AML-193 (cell line): Measurements from ENCODE around the gene PRLR.
"Not testable (repeated sequence)": the region's sequence is repeated elsewhere in the genome, so short reads cannot be mapped to it uniquely, and the experiment has no call there.

Experiments
- DNase-seq, 2 experiments: peaks; one replicate each; lab custom pipeline; 2025; lab: John Stamatoyannopoulos, UW

Gene PRLR

DNA sequence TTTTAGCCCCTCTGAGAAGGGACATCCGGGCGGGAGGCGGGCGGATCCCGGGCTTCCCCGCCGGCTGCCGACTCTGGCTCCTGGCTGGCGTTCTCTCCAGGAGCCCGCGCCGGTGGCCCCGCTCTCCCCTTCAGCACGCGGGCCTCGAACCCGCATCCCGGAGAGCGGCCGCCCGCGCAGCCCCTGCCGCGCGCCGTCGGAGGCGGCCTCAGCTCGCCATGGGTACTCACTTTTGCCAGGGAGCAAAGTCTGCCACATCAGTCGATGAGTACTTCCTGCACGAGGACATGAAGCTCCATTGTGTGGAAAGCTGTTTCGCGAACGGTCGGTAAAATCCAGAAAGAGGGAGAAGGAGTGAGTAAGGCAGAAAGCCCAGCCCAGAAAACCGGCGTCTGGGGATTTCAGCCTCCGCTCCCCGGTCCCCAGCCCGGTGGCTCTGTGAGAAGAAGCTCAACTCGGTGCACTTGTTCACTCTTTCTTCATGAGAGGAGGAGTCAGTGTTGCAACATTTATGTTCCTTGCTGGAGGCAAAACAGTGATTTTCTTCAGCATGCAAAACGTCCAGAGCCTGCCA, at the start of gene PRLR:
PRLR (minus strand) TSS at position 450 of the 574 bp plus-strand sequence. CDS start 140,867 bp downstream, outside the sequence.
- peak; percentile 26 to 34 for DNase-seq

DNA sequence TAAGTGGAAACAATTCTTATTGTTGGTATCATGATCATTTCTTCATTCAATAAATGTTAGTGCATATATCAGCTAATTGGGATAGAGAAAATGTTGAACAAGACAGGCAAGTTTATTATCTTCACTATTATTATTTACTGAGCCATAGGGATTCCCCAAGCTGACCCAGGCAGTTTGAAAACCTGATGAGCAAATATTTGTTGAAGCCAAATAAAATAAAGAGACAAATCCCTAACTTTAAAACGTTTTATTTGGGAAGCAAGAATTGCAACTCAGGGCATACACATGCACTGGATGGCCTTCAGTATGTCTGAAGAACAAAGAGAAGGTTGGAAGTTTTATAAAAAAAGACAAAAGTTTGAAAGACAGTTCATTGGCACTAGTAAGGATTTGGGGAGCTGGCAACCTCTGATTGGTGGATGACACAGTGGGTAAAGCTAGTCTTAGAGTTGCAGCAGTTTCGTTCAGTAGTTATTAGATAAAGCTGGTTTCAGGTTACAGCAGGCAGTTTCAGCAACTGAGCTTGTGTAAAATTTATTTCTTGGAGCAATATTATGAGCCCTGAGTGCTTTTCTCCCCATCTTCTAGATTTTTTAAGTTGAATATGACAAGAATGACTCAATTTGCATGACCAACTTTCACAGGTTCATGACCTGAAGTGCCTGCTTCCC, 44.7 kb upstream of the PRLR start:
- DNase-seq, result no peak

- no peak for DNase-seq
Measured at GRCh38 chr5:35269006-35269405, 38.7 kb upstream of the PRLR start.

DNA sequence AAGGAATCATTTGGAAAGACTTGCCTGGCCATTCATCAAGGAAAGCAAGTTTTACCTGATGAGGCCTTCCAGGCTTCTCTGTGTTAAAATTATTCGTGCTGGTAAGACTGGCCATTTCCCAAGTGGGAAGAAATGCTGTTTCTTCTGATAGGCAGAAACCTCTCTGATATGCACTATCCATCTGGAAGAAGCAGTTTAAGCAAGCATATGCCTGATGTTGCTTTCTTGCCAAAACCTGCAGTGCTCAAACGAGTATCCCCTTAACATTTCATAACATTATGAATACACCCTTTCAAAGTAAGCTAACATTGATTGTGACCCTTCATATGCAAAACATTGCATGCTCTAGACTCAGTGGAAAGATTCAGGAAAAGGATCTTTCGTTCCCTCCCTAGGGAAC, 36.0 kb upstream of the PRLR start:
- DNase-seq, result no peak

GRCh38 chr5:35264509-35264908, 34.2 kb upstream of the PRLR start:
- no peak for DNase-seq

GRCh38 chr5:35263266-35263877, 33.1 kb upstream of the PRLR start:
- DNase-seq, result no peak

DNA sequence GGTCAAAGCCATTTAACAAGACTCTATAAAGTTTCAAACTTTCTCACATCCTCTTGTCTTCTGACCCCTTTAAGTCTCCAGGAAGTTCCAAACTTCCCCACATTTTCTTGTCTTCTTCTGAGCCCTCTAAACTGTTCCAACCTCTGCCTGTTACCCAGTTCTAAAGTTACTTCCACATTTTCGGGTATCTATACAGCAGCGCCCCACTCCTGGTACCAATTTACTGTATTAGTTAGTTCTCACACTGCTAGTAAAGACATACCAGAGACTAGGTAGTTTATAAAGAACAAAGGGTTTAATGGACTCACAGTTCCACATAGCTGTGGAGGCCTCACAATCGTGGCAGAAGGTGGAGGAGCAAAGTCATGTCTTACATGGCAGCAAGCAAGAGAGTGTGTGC, 23.3 kb upstream of the PRLR start:
- no peak for DNase-seq

GRCh38 chr5:35252963-35253362, 22.7 kb upstream of the PRLR start:
- DNase-seq, result no peak

- DNase-seq, result no peak
Measured at GRCh38 chr5:35248843-35249780, 18.8 kb upstream of the PRLR start.

GRCh38 chr5:35247648-35248034, 17.4 kb upstream of the PRLR start:
- DNase-seq, result no peak

GRCh38 chr5:35246900-35247647, 16.8 kb upstream of the PRLR start:
- no peak for DNase-seq

DNA sequence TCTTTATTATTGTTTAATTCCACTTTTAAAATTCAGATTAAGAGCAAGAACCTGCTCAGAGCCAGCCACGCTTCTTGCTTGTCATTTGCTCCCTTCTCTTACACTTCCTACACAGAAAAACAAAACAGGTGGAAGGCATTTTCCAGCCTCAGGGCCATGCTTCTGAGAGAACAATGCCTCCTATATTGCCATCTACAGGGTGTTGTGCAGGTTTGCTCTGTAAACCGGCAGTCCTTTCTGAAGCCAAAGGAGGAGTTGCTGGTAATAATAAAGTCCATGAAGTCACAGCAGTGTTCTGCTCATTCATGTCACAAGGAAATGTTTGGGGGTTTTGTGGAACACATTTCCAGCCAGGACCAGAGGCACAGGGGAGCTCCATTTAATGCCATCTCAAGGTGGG, 16.1 kb upstream of the PRLR start:
- no peak for DNase-seq

GRCh38 chr5:35245371-35245770, 15.1 kb upstream of the PRLR start:
- DNase-seq, result not testable (repeated sequence)

GRCh38 chr5:35244171-35244570, 13.9 kb upstream of the PRLR start:
- no peak for DNase-seq

DNA sequence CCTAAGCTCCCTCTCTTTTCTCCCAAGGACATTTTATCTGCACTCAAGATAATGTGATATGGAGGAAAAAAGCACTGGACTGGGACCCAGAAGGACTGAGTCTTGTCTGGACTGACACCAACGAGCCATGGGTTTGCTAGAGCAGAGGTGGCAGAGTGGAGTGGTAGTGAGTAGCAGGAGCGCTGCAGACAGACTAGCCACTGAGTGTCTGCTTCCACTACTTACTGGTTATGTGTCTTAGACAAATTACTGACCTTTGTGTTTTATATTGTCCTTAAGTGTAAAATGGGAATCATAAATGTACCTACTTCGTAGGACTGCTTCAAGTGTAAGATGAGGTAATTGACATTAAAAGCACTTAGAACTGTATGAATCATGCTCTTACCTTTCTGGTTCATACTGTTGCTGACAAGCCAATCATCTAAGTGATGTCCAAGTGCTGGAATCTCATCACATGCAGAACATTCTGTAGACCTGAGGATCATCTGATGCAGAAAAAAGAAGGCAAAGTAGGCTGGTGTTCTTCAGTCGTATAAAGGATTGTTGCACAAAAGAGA, 12.5 kb upstream of the PRLR start:
- DNase-seq, result no peak

GRCh38 chr5:35240892-35241291, 10.6 kb upstream of the PRLR start:
- DNase-seq, result no peak

GRCh38 chr5:35239911-35240610, 9.8 kb upstream of the PRLR start:
- DNase-seq, result no peak

DNA sequence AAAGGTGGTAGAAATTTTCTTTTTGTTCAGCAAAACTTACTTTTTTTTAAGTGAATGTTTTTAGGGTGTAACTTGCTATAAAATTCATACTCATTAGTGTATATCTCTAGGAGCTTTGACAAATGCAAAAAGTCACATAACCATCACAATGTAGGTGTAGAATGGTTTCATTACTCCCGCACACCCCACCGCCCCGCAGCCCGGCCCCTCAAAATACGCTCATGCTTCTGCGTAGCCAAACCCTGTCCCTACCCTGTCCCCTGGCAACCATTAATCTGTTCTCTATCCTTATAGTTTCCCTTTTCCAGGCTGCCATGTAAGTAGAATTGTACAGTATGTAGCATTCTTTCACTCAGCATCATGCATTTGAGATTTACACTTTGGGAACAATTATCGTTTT, 9.2 kb upstream of the PRLR start:
- DNase-seq, result no peak

- DNase-seq, result no peak
Measured at GRCh38 chr5:35237580-35238376, 7.5 kb upstream of the PRLR start.

DNA sequence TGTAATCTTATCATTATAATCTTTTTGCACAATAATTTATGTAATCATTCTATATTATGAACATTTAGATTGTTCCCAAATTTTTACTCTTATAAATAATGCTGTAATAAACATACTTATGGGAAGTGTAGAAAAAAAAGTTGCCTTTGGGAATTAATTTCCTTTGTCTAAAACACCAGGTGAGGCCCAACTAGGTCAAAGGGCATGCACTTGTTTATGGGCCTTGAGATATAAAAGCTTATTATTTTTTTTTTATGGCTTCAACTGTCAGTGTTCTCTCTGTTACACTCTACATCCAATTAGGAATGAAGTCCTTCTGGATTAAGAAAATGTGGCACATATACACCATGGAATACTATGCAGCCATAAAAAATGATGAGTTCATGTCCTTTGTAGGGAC, 6.5 kb upstream of the PRLR start:
- no peak for DNase-seq
